DOHH2 (cell line): ENCODE results near the gene RAB3B.

Source experiments
- H3F3A ChIP-seq: fragments of 200-600 bp; sonication (generic), shearing (Covaris generic); 2 replicates; pipeline ENCODE4 v1.6.0; 2016; ENCODE audit warnings: antibody characterized with exemption, mild to moderate bottlenecking; ENCODE audit not compliant: control insufficient read depth, insufficient read depth
- H3K27ac ChIP-seq: fragments of 200-600 bp; sonication (generic); 2 replicates; pipeline ENCODE4 v1.5.1; 2014; ENCODE audit warnings: low read depth, mild to moderate bottlenecking, low read length, moderate library complexity
- H3K27me3 ChIP-seq: fragments of 200-600 bp; sonication (generic); 2 replicates; pipeline ENCODE4 v1.6.1; 2014; ENCODE audit warnings: mild to moderate bottlenecking, low read length, mixed read lengths; ENCODE audit not compliant: control insufficient read depth
- H3K36me3 ChIP-seq: fragments of 200-600 bp; sonication (generic); 2 replicates; pipeline ENCODE4 v1.6.1; 2014; ENCODE audit warnings: mild to moderate bottlenecking, low read length, moderate library complexity, mixed read lengths; ENCODE audit not compliant: control insufficient read depth
- H3K4me1 ChIP-seq: fragments of 200-600 bp; sonication (generic); 2 replicates; pipeline ENCODE4 v1.6.1; 2014; ENCODE audit warnings: mild to moderate bottlenecking, low read length, mixed read lengths; ENCODE audit not compliant: control insufficient read depth
- H3K4me2 ChIP-seq: fragments of 200-600 bp; sonication (generic); 2 replicates; pipeline ENCODE4 v1.6.0; 2014; ENCODE audit warnings: mild to moderate bottlenecking, low read length, moderate library complexity
- H3K4me3 ChIP-seq: fragments of 200-600 bp; sonication (generic); 2 replicates; pipeline ENCODE4 v1.5.1; 2014; ENCODE audit warnings: mild to moderate bottlenecking, low read length, mixed read lengths
- H3K79me2 ChIP-seq: fragments of 200-600 bp; sonication (generic); 2 replicates; pipeline ENCODE4 v1.6.1; 2014; ENCODE audit warnings: mild to moderate bottlenecking, low read length, mixed read lengths; ENCODE audit not compliant: control insufficient read depth
- H3K9me2 ChIP-seq: fragments of 200-600 bp; sonication (generic); replicated peaks from 2 replicates; pipeline ENCODE4 v1.6.1; 2014; ENCODE audit warnings: mild to moderate bottlenecking, low read length, mixed read lengths; ENCODE audit not compliant: control insufficient read depth
- H3K9me3 ChIP-seq: fragments of 200-600 bp; sonication (generic); 2 replicates; pipeline ENCODE4 v1.6.1; 2014; ENCODE audit warnings: antibody characterized with exemption, low read length, mixed read lengths; ENCODE audit not compliant: control insufficient read depth, insufficient read depth
- H4K20me1 ChIP-seq: fragments of 200-600 bp; sonication (generic); 2 replicates; pipeline ENCODE4 v1.6.0; 2014; ENCODE audit warnings: low read depth, mild to moderate bottlenecking, antibody characterized with exemption, low read length, moderate library complexity; ENCODE audit not compliant: control insufficient read depth, insufficient read depth
- EZH2phosphoT487 ChIP-seq: fragments of 200-600 bp; sonication (generic); IDR thresholded peaks from 2 replicates; pipeline ENCODE4 v1.6.1; 2017; ENCODE audit warnings: borderline replicate concordance, mild to moderate bottlenecking, antibody characterized with exemption, low read length, moderate library complexity, mixed read lengths
- TF ChIP-seq, protein P1 (sequence below): fragments of 200-600 bp; sonication (generic); IDR thresholded peaks from one replicate; pipeline ENCODE4 v1.5.1; 2014; ENCODE audit warnings: antibody characterized with exemption, mild to moderate bottlenecking, low read depth, low read length; ENCODE audit not compliant: poor library complexity, severe bottlenecking

The RAB3B gene

GRCh38 chr1:51976846-51977602 lies 13.5 kb downstream of the RAB3B start:
- H3K4me1 ChIP-seq, result no peaks in the 10 kb centered on the region
- no peak overlapping the region for H3K4me2 ChIP-seq
- H3K4me3 ChIP-seq, result no peak overlapping the region
- no peak for TF ChIP-seq EZH2phosphoT487
- TF ChIP-seq, protein P1, sequence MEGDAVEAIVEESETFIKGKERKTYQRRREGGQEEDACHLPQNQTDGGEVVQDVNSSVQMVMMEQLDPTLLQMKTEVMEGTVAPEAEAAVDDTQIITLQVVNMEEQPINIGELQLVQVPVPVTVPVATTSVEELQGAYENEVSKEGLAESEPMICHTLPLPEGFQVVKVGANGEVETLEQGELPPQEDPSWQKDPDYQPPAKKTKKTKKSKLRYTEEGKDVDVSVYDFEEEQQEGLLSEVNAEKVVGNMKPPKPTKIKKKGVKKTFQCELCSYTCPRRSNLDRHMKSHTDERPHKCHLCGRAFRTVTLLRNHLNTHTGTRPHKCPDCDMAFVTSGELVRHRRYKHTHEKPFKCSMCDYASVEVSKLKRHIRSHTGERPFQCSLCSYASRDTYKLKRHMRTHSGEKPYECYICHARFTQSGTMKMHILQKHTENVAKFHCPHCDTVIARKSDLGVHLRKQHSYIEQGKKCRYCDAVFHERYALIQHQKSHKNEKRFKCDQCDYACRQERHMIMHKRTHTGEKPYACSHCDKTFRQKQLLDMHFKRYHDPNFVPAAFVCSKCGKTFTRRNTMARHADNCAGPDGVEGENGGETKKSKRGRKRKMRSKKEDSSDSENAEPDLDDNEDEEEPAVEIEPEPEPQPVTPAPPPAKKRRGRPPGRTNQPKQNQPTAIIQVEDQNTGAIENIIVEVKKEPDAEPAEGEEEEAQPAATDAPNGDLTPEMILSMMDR, result no peak
- no peaks in the 10 kb centered on the region for H4K20me1 ChIP-seq
- H3K27me3 ChIP-seq, result peaks cover 10% of the 10 kb centered on the region
- H3K79me2 ChIP-seq, result no peaks in the 10 kb centered on the region
- H3K9me3 ChIP-seq, result no peaks in the 10 kb centered on the region
- no peaks in the 10 kb centered on the region for H3F3A ChIP-seq
- no peaks in the 10 kb centered on the region for H3K36me3 ChIP-seq
- no peak overlapping the region for H3K27ac ChIP-seq
- no peaks in the 10 kb centered on the region for H3K9me2 ChIP-seq

DNA sequence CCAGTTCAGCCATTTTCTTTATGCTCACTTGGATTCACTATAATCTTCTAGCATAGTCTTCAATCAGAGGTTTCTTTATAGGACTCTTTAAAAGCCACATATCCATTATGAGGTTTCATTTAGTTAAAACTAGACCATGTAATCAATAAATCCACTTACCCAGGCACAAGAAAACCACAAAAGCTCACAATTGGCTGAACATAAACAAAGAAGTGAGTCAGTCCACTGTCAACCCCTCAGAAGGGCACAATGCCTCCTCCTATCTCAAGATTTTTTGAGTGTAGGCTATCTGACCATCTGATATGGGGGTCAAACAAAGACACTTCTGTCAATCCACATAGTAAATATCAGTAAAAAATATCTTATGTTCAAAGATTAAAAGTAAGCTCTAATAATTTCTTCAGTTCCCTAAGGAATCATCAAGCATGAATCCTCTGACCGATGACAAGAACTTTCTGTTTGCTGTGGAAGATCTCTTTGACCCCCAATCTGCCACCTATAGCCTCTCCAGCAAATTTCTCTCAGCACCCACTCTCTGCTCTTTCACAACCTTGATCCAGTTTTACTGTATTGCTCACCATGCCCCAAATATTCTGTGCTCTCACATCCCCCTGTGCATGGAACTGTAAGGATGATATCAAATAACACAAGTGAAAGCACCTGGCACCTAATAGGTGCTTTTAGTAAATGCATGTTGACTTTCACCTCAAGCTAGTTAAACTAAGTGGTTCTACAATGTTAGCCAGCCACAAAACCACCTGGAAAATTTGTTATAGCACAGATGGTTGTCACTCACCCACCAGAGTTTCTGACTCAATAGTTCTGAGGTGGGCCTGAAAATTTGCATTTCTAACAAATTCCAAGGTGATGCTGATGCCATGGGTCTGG lies 16.7 kb downstream of the RAB3B start:
- no peak for TF ChIP-seq EZH2phosphoT487
- TF ChIP-seq, protein P1, result no peak
- Histone ChIP-seq H3K9me3 (no peaks in the 10 kb centered on the region), H3K79me2 (no peaks in the 10 kb centered on the region), H3K27me3 (peaks cover 7% of the 10 kb centered on the region), H3F3A (no peaks in the 10 kb centered on the region), H3K4me3 (no peak overlapping the region), H3K9me2 (no peaks in the 10 kb centered on the region), H4K20me1 (no peaks in the 10 kb centered on the region), H3K27ac (no peak overlapping the region), H3K4me2 (no peak overlapping the region), H3K36me3 (no peaks in the 10 kb centered on the region), H3K4me1 (no peaks in the 10 kb centered on the region)

DNA sequence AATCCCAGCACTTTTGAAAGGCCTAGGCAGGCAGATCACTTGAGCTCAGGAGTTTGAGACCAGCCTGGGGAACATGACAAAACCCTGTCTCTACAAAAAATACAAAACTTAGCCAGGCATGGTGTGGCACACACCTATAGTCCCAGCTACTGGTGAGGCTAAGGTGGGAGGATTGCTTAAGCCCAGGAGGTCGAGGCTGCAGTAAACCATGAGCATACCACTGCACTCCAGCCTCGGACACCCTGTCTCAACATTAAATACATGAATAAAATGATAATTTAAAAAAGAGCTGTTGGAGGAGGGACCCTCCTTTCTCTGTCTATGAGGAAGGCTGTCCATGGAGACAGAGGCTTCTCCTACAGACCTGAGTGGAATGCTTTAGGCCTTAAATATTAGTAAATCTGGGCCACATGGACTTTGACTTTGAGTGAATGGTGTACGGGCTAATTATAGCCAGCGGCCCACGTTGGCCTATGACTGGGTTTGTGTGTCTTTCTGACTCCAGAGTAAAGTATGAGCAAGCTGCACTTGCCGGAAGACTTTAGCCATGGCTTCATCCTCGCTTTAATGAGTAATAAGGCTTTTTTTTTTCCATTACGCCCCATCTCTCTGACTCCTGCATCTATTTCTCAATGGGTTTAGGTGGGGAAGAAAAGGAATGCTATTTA lies 21.3 kb downstream of the RAB3B start:
- Histone ChIP-seq H3K27ac (no peak overlapping the region), H3K36me3 (no peaks in the 10 kb centered on the region), H3K79me2 (no peaks in the 10 kb centered on the region), H3K4me3 (no peak overlapping the region), H3K9me2 (no peaks in the 10 kb centered on the region), H3K4me1 (no peaks in the 10 kb centered on the region), H3K4me2 (no peak overlapping the region), H3K27me3 (no peaks in the 10 kb centered on the region), H4K20me1 (no peaks in the 10 kb centered on the region), H3F3A (no peaks in the 10 kb centered on the region), H3K9me3 (no peaks in the 10 kb centered on the region)
- TF ChIP-seq, protein P1, result no peak
- TF ChIP-seq EZH2phosphoT487, result no peak
